GM12878 (cell line): ENCODE data around the gene TFAP2E. TPM values are rescaled to one million over a fixed set of nuclear protein-coding genes. Genes with fewer than 3 reads are reported as not detected.

ENCODE experiments used
- ATAC-seq: fragments of 200-7000 bp; cut with Tn5 transposase; 3 replicates; pipeline ENCODE4 v1.9.1; 2020; ENCODE audit warnings: mild to moderate bottlenecking, moderate library complexity
- BruUV-seq: library from RNA; stranded (reverse); fragments of 400-500 nt; replicated peaks from 2 replicates; lab custom pipeline; 2021; lab: Mats Ljungman, UMichigan
- CTCF ChIA-PET: fragments of 300-600 bp; sonication (Branson Sonifier 250); formaldehyde crosslinking; extraction: SDS; loops from one replicate; lab custom pipeline; 2021; ENCODE audit warnings: inconsistent platforms; lab: Yijun Ruan, JAX
- POLR2A ChIA-PET: fragments of 350-600 bp; formaldehyde crosslinking; extraction: SDS; loops from one replicate; lab custom pipeline; 2021; ENCODE audit warnings: inconsistent platforms; lab: Charles Lee
- RAD21 ChIA-PET: fragments of 300-600 bp; sonication (Branson Sonifier 250); formaldehyde crosslinking; loops from one replicate; lab custom pipeline; 2023; ENCODE audit warnings: antibody characterized with exemption; ENCODE audit not compliant: unreplicated experiment; lab: Charles Lee
- SMC1A ChIA-PET: fragments of 300-600 bp; sonication (Branson Sonifier 250); formaldehyde crosslinking; loops from one replicate; lab custom pipeline; 2023; ENCODE audit not compliant: unreplicated experiment, uncharacterized antibody; lab: Charles Lee
- DNase-seq: peaks from one replicate; pipeline ENCODE4 v3.0.0-alpha.2; 2011; ENCODE audit warnings: low read depth, low spot score
- FAIRE-seq: peaks from 3 replicates; lab custom pipeline; 2011; peaks lifted over from hg19 to GRCh38; lab: Jason Lieb, UNC
- H2AFZ ChIP-seq: 2 replicates; pipeline ENCODE4 v1.6.0; 2011; ENCODE audit warnings: low read depth, low read length, control low read depth; ENCODE audit not compliant: control insufficient read depth
- H3K27ac ChIP-seq: 2 replicates; pipeline ENCODE4 v1.5.1; 2011; ENCODE audit warnings: control low read depth; ENCODE audit not compliant: control insufficient read depth, insufficient read depth
- H3K27me3 ChIP-seq, 2 experiments: replicated peaks in 1 of 2; 2 replicates each; pipeline versions ENCODE4 v1.6.0 to v1.6.1; 2011; ENCODE audit warnings: low read length in 1 of 2; ENCODE audit not compliant: control insufficient read depth in 2 of 2, insufficient read depth in 2 of 2
- H3K36me3 ChIP-seq, 2 experiments: 2 replicates each; pipeline ENCODE4 v1.5.1; 2011; ENCODE audit warnings: low read length in 1 of 2; ENCODE audit not compliant: control insufficient read depth in 2 of 2, insufficient read depth in 2 of 2
- H3K4me1 ChIP-seq: 2 replicates; pipeline ENCODE4 v1.6.1; 2011; ENCODE audit warnings: mild to moderate bottlenecking, low read length, moderate library complexity, mixed read lengths; ENCODE audit not compliant: control insufficient read depth, insufficient read depth
- H3K4me2 ChIP-seq: 2 replicates; pipeline ENCODE4 v1.6.0; 2011; ENCODE audit warnings: control low read depth; ENCODE audit not compliant: control insufficient read depth, insufficient read depth
- H3K4me3 ChIP-seq: fragments of 200-600 bp; sonication (generic); 2 replicates; pipeline ENCODE4 v1.5.1; 2016
- H3K79me2 ChIP-seq: 2 replicates; pipeline ENCODE4 v1.6.0; 2011; ENCODE audit warnings: low read length; ENCODE audit not compliant: control insufficient read depth, insufficient read depth
- H3K9ac ChIP-seq: 2 replicates; pipeline ENCODE4 v1.8.0; 2011; ENCODE audit warnings: low read length, control low read depth, mixed read lengths; ENCODE audit not compliant: control insufficient read depth, insufficient read depth
- H3K9me3 ChIP-seq: replicated peaks from 3 replicates; pipeline ENCODE4 v1.5.1; 2011; ENCODE audit warnings: mild to moderate bottlenecking, low read length; ENCODE audit not compliant: control insufficient read depth, insufficient read depth
- H4K20me1 ChIP-seq: 2 replicates; pipeline ENCODE4 v1.6.0; 2011; ENCODE audit not compliant: control insufficient read depth, insufficient read depth
- CREB1 ChIP-seq: IDR thresholded peaks from 2 replicates; pipeline ENCODE4 v1.6.1; 2012; ENCODE audit warnings: low read depth, mild to moderate bottlenecking, inconsistent platforms
- EGR1 ChIP-seq, 2 experiments: IDR thresholded peaks; 1 replicate in 1 of 2; 2 replicates in 1 of 2; pipeline ENCODE4 v1.6.1; 2011 to 2012; ENCODE audit warnings: low read depth in 2 of 2, low read length in 2 of 2, borderline replicate concordance in 1 of 2, mild to moderate bottlenecking in 1 of 2, moderate library complexity in 1 of 2
- IKZF1 ChIP-seq: fragments of 450-650 bp; conservative IDR thresholded peaks from 2 replicates; pipeline ENCODE4 v1.6.1; 2017; ENCODE audit warnings: antibody characterized with exemption, mild to moderate bottlenecking
- KDM1A ChIP-seq: fragments of 200-600 bp; sonication (generic); IDR thresholded peaks from 2 replicates; pipeline ENCODE4 v1.6.1; 2016; ENCODE audit warnings: borderline replicate concordance
- PAX5 ChIP-seq: IDR thresholded peaks from 2 replicates; pipeline ENCODE4 v1.6.1; 2011; ENCODE audit warnings: low read depth, low read length, borderline replicate concordance
- POLR2A ChIP-seq: IDR thresholded peaks from 2 replicates; pipeline ENCODE4 v1.6.1; 2011; ENCODE audit warnings: low read depth, mild to moderate bottlenecking, low read length
- POLR2AphosphoS2 ChIP-seq: IDR thresholded peaks from 2 replicates; pipeline ENCODE4 v1.6.1; 2011; ENCODE audit warnings: low read depth, mild to moderate bottlenecking, low read length, improper control_type of control experiment, moderate library complexity
- SMAD5 ChIP-seq: IDR thresholded peaks from 2 replicates; pipeline ENCODE4 v1.6.1; 2016; ENCODE audit warnings: antibody characterized with exemption, low read depth
- SMARCA5 ChIP-seq: fragments of 450-650 bp; IDR thresholded peaks from 2 replicates; pipeline ENCODE4 v1.6.1; 2017; ENCODE audit warnings: mild to moderate bottlenecking
- WGBS: methylation state at CpG from one replicate; pipeline ENCODE4 v1.1.6; 2016; ENCODE audit warnings: low lambda C conversion rate; ENCODE audit not compliant: insufficient replicate concordance, insufficient coverage; ENCODE audit errors: missing lambda C conversion rate; 5-methylcytosine and 5-hydroxymethylcytosine counted together
- in situ Hi-C: fragments of 300-500 bp; cut with MboI; formaldehyde crosslinking; loops from 9 replicates; pipeline ENCODE4 v1.14.3; 2018; ENCODE audit warnings: mixed read lengths
- intact Hi-C: fragments of 100-400 bp; cut with micrococcal nuclease; formaldehyde crosslinking; loops from one replicate; pipeline ENCODE4 v1.14.2; 2022; ENCODE audit not compliant: unreplicated experiment
- polyA plus RNA-seq, 11 experiments: library from polyadenylated mRNA; depleted of rRNA in 4 of 11; unstranded in 6 of 11; stranded (reverse) in 5 of 11; fragments of >200 nt; fragmentation: Nextera tagmentation in 4 of 11; fragmentation: Illumina TruSeq in 1 of 11; extraction: Ambion mirVana in 4 of 11; extraction: Trizol in 1 of 11; gene quantifications; 1 replicate in 1 of 11; 2 replicates in 10 of 11; pipeline versions ENCODE4 v1.2.1 to v1.2.3, GENCODE V29; 2011 to 2016; ENCODE audit warnings: inconsistent platforms in 2 of 11, missing spikeins in 2 of 11, low read depth in 1 of 11
- total RNA-seq, 4 experiments: library from RNA; depleted of rRNA in 3 of 4; stranded (reverse); fragments of >200 nt in 3 of 4; fragmentation: Illumina TruSeq in 1 of 4; extraction: Trizol in 1 of 4; gene quantifications; 2 replicates each; pipeline versions ENCODE4 v1.2.1 to v1.2.3, GENCODE V29; 2013 to 2021
- TF ChIP-seq, protein P1 (sequence below): IDR thresholded peaks from 2 replicates; pipeline ENCODE4 v1.6.1; 2012; ENCODE audit warnings: low read depth, low read length, improper control_type of control experiment
- TF ChIP-seq, protein P2 (sequence below): fragments of 450-650 bp; IDR thresholded peaks from 2 replicates; pipeline ENCODE4 v1.6.1; 2014; ENCODE audit warnings: mild to moderate bottlenecking
- TF ChIP-seq, protein P3 (sequence below): fragments of 450-650 bp; IDR thresholded peaks from 2 replicates; pipeline ENCODE4 v1.6.1; 2017; ENCODE audit warnings: mild to moderate bottlenecking, moderate library complexity
- TF ChIP-seq, protein P4 (sequence below): IDR thresholded peaks from 2 replicates; pipeline ENCODE4 v1.6.1; 2011; ENCODE audit warnings: low read depth, low read length, improper control_type of control experiment, borderline replicate concordance
- TF ChIP-seq, protein P5 (sequence below): IDR thresholded peaks from 2 replicates; pipeline ENCODE4 v1.6.1; 2012; ENCODE audit warnings: low read length, inconsistent platforms
- TF ChIP-seq, protein P6 (sequence below): IDR thresholded peaks from 2 replicates; pipeline ENCODE4 v1.6.1; 2011; ENCODE audit warnings: low read depth, mild to moderate bottlenecking, low read length, moderate library complexity, borderline replicate concordance; ENCODE audit errors: extremely low read depth

The TFAP2E gene
- total and polyA plus RNA-seq, 10 of the 15 experiments (the other 5 are each of a cell fraction or from before 2014, with no cell fraction given), result 0.10 to 1.1 (median 0.43) TPM

DNA sequence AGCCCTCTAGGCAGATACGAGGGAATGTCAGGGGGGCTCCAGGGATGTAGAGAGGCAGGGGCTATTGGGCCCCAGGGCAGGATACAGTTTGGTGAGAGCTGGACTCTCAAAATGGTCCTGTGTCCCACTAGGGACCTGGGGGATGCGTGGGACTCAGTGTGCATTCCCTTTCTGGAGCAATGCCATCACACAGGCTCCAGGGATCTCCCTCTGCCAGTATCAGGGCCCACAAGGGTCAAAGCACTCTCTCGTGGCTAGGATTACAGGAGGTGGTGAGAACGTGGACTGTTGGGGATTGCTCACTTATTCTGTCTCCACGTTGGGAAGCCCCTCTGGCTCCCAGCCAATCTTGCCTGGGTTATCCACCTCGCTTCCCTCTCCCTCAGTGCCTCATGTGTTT, 41.7 kb upstream of the TFAP2E start:
- CTCF ChIA-PET, result interaction anchor here (12.7 kb wide), 1 partner anchor 79 kb away, joined by 260 read pairs; no protein-coding TSS in a partner anchor

More for the DNA sequence above, 41.7 kb upstream of the TFAP2E start:
- ATAC-seq, result no peak
- Histone ChIP-seq H3K36me3 (peaks cover 5 to 10% of the 10 kb centered on the region in 2 experiments; a peak in 2 of 4 replicates), H3K27ac (no peak overlapping the region), H3K9me3 (peaks cover 43% of the 10 kb centered on the region), H3K4me1 (no peaks in the 10 kb centered on the region), H3K4me2 (no peak overlapping the region), H3K4me3 (no peak overlapping the region), H3K9ac (no peak overlapping the region), H3K79me2 (peaks cover 23% of the 10 kb centered on the region), H4K20me1 (no peaks in the 10 kb centered on the region), H3K27me3 (no peaks in the 10 kb centered on the region), H2AFZ (no peak overlapping the region)
- TF ChIP-seq SMAD5 (no peak), CREB1 (no peak), EGR1 (IDR thresholded peaks at IDR 0.05; ENCODE audit: borderline replicate concordance in 1 of 2, low read depth in 2 of 2, low read length in 2 of 2) (no peak), POLR2AphosphoS2 (no peak), IKZF1 (no peak), POLR2A (no peak), SMARCA5 (no peak), KDM1A (no peak), PAX5 (no peak)
- TF ChIP-seq, protein P1, sequence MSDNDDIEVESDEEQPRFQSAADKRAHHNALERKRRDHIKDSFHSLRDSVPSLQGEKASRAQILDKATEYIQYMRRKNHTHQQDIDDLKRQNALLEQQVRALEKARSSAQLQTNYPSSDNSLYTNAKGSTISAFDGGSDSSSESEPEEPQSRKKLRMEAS, result no peak
- TF ChIP-seq, protein P2, sequence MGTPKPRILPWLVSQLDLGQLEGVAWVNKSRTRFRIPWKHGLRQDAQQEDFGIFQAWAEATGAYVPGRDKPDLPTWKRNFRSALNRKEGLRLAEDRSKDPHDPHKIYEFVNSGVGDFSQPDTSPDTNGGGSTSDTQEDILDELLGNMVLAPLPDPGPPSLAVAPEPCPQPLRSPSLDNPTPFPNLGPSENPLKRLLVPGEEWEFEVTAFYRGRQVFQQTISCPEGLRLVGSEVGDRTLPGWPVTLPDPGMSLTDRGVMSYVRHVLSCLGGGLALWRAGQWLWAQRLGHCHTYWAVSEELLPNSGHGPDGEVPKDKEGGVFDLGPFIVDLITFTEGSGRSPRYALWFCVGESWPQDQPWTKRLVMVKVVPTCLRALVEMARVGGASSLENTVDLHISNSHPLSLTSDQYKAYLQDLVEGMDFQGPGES, result no peak
- TF ChIP-seq, protein P3, sequence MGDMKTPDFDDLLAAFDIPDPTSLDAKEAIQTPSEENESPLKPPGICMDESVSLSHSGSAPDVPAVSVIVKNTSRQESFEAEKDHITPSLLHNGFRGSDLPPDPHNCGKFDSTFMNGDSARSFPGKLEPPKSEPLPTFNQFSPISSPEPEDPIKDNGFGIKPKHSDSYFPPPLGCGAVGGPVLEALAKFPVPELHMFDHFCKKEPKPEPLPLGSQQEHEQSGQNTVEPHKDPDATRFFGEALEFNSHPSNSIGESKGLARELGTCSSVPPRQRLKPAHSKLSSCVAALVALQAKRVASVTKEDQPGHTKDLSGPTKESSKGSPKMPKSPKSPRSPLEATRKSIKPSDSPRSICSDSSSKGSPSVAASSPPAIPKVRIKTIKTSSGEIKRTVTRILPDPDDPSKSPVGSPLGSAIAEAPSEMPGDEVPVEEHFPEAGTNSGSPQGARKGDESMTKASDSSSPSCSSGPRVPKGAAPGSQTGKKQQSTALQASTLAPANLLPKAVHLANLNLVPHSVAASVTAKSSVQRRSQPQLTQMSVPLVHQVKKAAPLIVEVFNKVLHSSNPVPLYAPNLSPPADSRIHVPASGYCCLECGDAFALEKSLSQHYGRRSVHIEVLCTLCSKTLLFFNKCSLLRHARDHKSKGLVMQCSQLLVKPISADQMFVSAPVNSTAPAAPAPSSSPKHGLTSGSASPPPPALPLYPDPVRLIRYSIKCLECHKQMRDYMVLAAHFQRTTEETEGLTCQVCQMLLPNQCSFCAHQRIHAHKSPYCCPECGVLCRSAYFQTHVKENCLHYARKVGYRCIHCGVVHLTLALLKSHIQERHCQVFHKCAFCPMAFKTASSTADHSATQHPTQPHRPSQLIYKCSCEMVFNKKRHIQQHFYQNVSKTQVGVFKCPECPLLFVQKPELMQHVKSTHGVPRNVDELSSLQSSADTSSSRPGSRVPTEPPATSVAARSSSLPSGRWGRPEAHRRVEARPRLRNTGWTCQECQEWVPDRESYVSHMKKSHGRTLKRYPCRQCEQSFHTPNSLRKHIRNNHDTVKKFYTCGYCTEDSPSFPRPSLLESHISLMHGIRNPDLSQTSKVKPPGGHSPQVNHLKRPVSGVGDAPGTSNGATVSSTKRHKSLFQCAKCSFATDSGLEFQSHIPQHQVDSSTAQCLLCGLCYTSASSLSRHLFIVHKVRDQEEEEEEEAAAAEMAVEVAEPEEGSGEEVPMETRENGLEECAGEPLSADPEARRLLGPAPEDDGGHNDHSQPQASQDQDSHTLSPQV, result no peak
- TF ChIP-seq, protein P4, sequence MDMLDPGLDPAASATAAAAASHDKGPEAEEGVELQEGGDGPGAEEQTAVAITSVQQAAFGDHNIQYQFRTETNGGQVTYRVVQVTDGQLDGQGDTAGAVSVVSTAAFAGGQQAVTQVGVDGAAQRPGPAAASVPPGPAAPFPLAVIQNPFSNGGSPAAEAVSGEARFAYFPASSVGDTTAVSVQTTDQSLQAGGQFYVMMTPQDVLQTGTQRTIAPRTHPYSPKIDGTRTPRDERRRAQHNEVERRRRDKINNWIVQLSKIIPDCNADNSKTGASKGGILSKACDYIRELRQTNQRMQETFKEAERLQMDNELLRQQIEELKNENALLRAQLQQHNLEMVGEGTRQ, result no peak
- TF ChIP-seq, protein P5, sequence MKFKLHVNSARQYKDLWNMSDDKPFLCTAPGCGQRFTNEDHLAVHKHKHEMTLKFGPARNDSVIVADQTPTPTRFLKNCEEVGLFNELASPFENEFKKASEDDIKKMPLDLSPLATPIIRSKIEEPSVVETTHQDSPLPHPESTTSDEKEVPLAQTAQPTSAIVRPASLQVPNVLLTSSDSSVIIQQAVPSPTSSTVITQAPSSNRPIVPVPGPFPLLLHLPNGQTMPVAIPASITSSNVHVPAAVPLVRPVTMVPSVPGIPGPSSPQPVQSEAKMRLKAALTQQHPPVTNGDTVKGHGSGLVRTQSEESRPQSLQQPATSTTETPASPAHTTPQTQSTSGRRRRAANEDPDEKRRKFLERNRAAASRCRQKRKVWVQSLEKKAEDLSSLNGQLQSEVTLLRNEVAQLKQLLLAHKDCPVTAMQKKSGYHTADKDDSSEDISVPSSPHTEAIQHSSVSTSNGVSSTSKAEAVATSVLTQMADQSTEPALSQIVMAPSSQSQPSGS, result no peak
- TF ChIP-seq, protein P6, sequence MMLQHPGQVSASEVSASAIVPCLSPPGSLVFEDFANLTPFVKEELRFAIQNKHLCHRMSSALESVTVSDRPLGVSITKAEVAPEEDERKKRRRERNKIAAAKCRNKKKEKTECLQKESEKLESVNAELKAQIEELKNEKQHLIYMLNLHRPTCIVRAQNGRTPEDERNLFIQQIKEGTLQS, result no peak
- RAD21 ChIA-PET, result no interaction called here
- SMC1A ChIA-PET, result no interaction called here
- BruUV-seq, result no TSS peak
- FAIRE-seq, result no peak
- DNase-seq, result no peak
- POLR2A ChIA-PET, result interaction anchor here (0.6 kb wide), 1 partner anchor 161 kb away, joined by 5 read pairs; no protein-coding TSS in a partner anchor
- WGBS, result 98% methylated on average over 6 of the region's 6 CpGs
- intact Hi-C loops (no loop called here), in situ Hi-C loops (no loop called here)
